Lung microvascular endothelial cell (primary cell): ENCODE data around the gene CYP19A1. TPM values are rescaled to one million over a fixed set of nuclear protein-coding genes. Genes with fewer than 3 reads are reported as not detected.

Experiments used
- DNase-seq, 2 donors: peaks; one replicate each; pipeline versions ENCODE4 v3.0.0 to v3.0.0-alpha.2; 2010; ENCODE audit warnings: low read depth in 2 of 2
- total RNA-seq: library from RNA; depleted of rRNA; stranded (reverse); fragments of >200 nt; gene quantifications from 2 replicates; pipeline ENCODE4 v1.2.1, GENCODE V29; 2014

Gene CYP19A1
- total RNA-seq: not detected in 2 replicates

GRCh38 chr15:51338496-51338895 is at the start of gene CYP19A1:
CYP19A1 (minus strand) TSS chr15:51338596; CDS start chr15:51242912, 95,684 bp downstream.
- no peak for DNase-seq

GRCh38 chr15:51387699-51388041 is 49.3 kb upstream of the CYP19A1 start:
- no peak for DNase-seq

GRCh38 chr15:51386960-51387698 is 48.7 kb upstream of the CYP19A1 start:
- DNase-seq: no peak

GRCh38 chr15:51386486-51386885 is 48.1 kb upstream of the CYP19A1 start:
- no peak for DNase-seq

- no peak for DNase-seq
Observed at GRCh38 chr15:51386029-51386428, 47.6 kb upstream of the CYP19A1 start.

- DNase-seq: peak; percentile 57 to 64
Observed at GRCh38 chr15:51382787-51383186, 44.4 kb upstream of the CYP19A1 start.

GRCh38 chr15:51380999-51381806 is 42.8 kb upstream of the CYP19A1 start:
- peak; percentile 77 to 79 for DNase-seq

- DNase-seq: no peak
Observed at GRCh38 chr15:51379390-51379789, 41.0 kb upstream of the CYP19A1 start.

GRCh38 chr15:51378406-51378805 is 40.0 kb upstream of the CYP19A1 start:
- DNase-seq: no peak

- no peak for DNase-seq
Observed at GRCh38 chr15:51377038-51377786, 38.8 kb upstream of the CYP19A1 start.

- peak in 1 of 2 donors; percentile 10 for DNase-seq
Observed at GRCh38 chr15:51375966-51376640, 37.7 kb upstream of the CYP19A1 start.

- no peak for DNase-seq
Observed at GRCh38 chr15:51374131-51374530, 35.7 kb upstream of the CYP19A1 start.

- DNase-seq: no peak
Observed at GRCh38 chr15:51371266-51371665, 32.9 kb upstream of the CYP19A1 start.

- no peak for DNase-seq
Observed at GRCh38 chr15:51369451-51369761, 31.0 kb upstream of the CYP19A1 start.

- no peak for DNase-seq
Observed at GRCh38 chr15:51368751-51369450, 30.5 kb upstream of the CYP19A1 start.

GRCh38 chr15:51368307-51368706 is 29.9 kb upstream of the CYP19A1 start:
- no peak for DNase-seq

GRCh38 chr15:51367322-51367976 is 29.1 kb upstream of the CYP19A1 start:
- no peak for DNase-seq

- DNase-seq: peak in 1 of 2 donors; percentile 20
Observed at GRCh38 chr15:51366920-51367319, 28.5 kb upstream of the CYP19A1 start.

GRCh38 chr15:51366071-51366470 is 27.7 kb upstream of the CYP19A1 start:
- no peak for DNase-seq

- no peak for DNase-seq
Observed at GRCh38 chr15:51365417-51365816, 27.0 kb upstream of the CYP19A1 start.

GRCh38 chr15:51363383-51363782 is 25.0 kb upstream of the CYP19A1 start:
- DNase-seq: no peak
